Stimulated activated CD4-positive, alpha-beta T cell treated with anti-CD3 and anti-CD28 coated beads, TNF-alpha, amount 100 ng/mL, for 4 hours (primary cell): Measurements from ENCODE around the gene AQP1.

Source experiments
- DNase-seq, 3 experiments: peaks; one replicate each; pipeline ENCODE4 v3.0.0-alpha.2; 2020; ENCODE audit warnings: low read depth in 3 of 3

Gene AQP1

DNA sequence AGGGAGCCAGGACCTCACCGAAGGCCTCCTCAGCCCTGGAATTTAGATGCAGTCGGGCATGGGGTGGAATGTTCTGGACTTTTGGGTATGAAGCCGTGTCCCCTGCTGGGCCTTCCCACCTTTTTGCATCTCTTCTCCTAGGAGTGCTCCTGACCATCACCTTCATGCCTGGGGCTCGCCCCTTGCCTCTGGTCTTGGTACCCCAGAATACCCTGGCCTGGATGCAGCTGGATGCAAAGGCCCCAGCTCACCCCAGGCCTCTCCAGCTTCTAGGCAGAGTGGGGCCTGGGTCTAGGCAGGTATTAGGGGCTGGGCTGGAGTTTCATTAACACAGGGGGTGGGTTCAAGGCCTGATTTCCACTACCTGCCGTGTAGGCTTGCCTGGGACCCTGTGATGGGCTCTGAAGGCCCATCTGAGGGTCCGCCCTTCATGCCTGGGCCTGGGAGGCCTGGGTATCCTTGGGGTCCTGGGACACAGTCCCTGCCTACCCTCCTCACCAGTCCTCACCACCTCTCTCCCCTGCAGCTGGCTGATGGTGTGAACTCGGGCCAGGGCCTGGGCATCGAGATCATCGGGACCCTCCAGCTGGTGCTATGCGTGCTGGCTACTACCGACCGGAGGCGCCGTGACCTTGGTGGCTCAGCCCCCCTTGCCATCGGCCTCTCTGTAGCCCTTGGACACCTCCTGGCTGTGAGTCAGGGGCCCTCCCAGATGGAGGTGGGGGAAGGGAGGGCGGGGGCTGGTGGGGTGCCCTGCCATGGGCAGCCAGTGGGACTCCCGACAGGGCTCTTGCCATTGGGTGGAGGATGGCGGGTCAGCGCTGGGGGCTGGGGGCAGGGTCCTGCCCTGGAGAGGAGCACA, 10.1 kb downstream of the AQP1 start:
- DNase-seq = no peak

DNA sequence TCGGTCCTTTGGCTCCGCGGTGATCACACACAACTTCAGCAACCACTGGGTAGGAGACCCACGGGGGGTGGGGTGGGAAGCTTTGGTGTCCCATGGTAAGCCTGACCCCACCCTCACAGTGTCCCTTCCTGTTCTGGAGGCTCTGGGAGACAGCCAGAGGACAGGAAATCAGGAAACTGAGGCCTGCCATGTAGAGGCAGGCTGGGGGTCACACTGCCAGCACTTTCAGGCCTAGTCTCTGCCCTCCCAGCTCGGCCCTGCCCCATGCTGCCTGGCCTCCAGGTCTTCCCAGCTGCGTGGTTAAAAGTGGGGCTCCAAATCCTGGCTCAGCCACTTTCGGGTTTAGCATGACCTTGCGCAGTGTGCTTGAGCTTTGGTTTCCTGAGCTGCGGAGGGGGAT, 10.9 kb downstream of the AQP1 start:
- no peak for DNase-seq

DNA sequence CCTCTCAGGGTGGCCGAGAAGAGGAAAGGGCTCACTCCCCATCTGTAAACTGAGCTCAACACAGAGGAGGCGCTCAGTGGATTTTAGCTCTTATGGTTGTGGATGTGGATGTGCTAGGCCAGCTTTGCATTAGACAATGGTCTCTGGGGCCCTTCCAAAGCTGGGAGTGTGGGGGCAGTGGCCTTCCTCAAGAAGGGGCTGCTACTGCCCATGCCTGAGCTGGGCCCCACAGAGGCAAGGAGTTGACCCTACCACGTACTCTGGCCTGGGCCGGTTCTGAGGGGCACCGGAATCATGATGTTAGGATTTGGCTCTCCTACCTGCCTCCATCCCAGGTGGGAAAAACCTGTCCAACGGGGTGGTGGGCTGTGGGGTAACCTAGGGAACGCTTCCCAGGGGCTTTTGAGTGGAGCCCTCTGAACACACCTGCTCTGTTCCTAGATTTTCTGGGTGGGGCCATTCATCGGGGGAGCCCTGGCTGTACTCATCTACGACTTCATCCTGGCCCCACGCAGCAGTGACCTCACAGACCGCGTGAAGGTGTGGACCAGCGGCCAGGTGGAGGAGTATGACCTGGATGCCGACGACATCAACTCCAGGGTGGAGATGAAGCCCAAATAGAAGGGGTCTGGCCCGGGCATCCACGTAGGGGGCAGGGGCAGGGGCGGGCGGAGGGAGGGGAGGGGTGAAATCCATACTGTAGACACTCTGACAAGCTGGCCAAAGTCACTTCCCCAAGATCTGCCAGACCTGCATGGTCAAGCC, 11.5 kb downstream of the AQP1 start:
- DNase-seq = no peak

DNA sequence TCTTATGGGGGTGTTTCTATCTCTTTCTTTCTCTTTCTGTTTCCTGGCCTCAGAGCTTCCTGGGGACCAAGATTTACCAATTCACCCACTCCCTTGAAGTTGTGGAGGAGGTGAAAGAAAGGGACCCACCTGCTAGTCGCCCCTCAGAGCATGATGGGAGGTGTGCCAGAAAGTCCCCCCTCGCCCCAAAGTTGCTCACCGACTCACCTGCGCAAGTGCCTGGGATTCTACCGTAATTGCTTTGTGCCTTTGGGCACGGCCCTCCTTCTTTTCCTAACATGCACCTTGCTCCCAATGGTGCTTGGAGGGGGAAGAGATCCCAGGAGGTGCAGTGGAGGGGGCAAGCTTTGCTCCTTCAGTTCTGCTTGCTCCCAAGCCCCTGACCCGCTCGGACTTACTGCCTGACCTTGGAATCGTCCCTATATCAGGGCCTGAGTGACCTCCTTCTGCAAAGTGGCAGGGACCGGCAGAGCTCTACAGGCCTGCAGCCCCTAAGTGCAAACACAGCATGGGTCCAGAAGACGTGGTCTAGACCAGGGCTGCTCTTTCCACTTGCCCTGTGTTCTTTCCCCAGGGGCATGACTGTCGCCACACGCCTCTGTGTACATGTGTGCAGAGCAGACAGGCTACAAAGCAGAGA, 12.2 kb downstream of the AQP1 start:
- no peak for DNase-seq

DNA sequence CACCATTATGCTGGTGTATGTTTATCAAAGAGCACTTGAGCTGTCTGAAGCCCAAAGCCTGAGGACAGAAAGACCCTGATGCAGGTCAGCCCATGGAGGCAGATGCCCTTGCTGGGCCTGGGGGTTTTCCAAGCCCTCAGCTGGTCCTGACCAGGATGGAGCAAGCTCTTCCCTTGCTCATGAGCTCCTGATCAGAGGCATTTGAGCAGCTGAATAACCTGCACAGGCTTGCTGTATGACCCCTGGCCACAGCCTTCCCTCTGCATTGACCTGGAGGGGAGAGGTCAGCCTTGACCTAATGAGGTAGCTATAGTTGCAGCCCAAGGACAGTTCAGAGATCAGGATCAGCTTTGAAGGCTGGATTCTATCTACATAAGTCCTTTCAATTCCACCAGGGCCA, 13.0 kb downstream of the AQP1 start:
- DNase-seq = no peak

DNA sequence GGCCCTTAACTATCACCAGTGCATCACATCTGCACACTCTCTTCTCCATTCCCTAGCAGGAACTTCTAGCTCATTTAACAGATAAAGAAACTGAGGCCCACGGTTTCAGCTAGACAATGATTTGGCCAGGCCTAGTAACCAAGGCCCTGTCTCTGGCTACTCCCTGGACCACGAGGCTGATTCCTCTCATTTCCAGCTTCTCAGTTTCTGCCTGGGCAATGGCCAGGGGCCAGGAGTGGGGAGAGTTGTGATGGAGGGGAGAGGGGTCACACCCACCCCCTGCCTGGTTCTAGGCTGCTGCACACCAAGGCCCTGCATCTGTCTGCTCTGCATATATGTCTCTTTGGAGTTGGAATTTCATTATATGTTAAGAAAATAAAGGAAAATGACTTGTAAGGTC, 13.5 kb downstream of the AQP1 start:
- no peak for DNase-seq

DNA sequence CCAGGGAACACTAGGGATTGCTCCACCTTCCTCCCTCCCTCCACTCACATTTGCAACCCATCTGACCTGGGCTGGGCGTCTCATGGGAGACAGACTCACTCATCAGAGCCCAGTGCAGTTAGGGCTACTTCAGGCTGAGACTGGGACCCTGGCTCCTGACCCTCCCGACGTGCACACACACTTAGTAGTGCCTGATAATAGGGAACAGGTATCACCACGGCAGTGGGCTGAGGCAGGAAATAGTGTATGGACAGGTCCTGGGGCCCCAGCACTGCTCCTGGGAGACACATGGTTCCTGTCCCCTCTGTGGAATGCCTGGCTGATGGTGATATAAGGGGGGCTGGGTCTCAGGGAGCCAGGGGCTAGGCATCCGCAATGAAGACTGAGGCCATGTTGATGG, 14.3 kb downstream of the AQP1 start:
- DNase-seq = no peak

DNA sequence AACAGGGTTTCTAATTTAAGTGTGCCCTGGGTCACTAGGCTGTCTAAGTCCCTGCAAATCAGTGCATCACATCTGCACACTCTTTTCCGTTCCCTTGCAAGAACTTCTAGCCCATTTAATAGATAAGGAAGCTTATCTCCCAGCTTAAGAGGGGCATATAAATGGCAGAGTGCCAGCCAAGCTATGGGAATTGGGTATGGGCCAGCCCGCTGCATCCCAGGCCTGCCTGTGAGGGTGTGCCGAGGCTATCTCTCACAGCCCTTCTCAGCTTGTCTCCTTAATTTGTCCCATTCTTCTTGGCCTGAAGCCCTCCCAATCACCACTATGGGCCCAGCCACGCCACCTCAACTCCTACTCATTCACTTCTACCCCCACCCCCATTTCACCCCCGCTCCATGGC, 14.7 kb downstream of the AQP1 start:
- no peak for DNase-seq

DNA sequence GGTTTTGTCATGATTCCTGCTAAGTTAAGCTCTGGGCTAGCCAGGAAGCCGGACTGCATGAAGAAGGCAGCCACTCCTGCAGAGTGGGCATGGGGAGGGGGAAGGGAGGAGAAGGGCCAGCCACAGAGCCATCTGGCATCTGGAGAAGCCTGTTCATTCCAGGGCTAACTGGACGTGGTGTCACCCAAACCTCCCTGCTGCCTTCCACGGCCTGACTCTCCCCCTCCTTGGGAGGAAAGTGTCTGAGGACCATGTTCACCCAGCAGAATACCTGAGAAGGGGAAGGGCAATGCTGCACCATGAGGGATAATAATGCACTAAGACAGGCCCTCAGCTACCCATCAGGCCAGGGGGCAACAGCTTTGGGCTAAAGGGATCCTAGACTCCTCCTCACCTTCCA, 15.4 kb downstream of the AQP1 start:
- no peak for DNase-seq

DNA sequence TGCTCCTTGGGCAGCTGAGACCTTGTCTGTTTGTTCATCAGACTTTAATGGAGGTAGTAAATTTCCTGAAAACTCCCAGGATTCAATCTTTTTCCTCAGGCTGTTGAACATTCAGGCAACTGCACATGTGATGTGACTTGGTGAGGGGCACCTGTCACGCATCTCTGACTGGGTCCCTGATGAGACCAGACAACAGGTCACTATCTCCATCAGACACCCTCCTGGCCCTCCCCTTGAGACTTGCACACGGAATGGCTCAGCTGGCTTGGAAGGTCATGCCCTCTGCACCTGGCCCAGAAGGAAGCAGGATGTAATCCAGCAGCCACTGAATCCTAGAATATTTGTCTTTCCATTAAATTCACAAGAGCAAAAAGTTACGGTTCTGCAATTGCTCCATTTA, 15.9 kb downstream of the AQP1 start:
- DNase-seq = no peak

DNA sequence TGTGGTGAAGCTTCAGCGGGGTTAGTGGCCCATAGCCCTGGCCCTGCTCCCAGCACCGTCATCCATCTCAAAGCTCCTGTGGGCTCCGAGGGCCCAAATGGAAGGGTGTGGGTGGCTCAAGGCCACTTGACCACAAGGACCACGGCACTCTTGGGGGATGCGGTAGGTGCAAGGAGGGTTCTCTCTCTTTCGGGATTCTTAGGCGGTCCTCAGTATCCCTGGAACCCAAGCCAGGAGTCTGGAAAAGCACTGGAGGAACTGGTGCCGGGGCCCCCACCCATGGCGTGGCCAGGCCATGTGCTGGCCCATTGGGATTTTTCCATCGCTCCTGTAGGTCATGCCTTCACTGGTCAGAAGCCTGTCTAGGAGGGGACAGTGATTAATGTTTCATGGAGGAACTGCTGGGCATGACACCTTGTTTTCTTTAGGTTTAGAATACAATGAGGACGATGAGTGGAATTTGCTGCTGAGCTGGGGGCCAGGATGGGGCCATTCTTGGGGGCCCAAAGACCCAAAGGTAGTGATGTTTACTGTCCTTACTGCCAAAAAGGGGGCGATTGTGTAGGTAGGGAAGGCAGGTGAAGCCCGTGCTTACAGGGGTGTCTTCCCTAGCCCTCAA, 16.7 kb downstream of the AQP1 start:
- DNase-seq = no peak

DNA sequence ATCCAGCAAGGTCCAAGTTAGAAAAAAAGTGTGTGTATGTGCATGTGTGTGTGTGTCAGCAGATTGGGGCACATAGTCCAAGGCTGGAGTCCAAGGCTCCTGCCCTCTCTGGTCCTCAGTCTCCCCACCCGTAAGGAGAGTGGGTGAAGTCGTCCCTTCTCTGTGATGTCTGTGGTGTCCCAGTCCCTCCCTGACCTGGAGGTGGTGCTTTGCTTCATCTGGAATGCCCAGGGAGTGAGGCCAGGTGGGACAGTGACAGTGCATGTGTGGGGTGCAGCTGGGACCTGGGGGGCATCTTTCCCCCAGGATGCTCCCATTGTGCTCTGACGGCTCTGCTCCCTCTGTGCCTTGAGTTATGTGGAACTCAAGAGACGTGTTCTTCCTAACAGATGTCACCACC, 18.0 kb downstream of the AQP1 start:
- no peak for DNase-seq

DNA sequence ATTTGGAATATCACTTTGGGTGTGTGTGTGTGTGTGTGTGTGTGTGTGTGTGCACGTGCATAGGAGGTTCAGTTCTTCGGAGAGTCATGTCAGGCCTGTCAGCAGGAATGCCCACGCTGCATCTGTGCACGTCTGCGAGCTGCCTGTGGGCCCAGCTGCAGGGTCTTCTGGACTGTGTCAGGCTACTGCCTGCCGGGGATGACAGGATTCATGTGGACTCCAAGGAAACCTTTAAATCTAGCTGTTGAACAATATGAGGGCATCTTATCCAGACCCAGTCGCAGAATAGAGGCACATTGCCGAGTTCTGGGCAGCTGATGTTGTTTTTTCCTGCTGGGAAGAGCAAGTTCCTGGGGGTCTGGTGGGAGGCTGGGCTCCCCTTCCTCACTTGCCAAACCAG, 19.0 kb downstream of the AQP1 start:
- no peak for DNase-seq

DNA sequence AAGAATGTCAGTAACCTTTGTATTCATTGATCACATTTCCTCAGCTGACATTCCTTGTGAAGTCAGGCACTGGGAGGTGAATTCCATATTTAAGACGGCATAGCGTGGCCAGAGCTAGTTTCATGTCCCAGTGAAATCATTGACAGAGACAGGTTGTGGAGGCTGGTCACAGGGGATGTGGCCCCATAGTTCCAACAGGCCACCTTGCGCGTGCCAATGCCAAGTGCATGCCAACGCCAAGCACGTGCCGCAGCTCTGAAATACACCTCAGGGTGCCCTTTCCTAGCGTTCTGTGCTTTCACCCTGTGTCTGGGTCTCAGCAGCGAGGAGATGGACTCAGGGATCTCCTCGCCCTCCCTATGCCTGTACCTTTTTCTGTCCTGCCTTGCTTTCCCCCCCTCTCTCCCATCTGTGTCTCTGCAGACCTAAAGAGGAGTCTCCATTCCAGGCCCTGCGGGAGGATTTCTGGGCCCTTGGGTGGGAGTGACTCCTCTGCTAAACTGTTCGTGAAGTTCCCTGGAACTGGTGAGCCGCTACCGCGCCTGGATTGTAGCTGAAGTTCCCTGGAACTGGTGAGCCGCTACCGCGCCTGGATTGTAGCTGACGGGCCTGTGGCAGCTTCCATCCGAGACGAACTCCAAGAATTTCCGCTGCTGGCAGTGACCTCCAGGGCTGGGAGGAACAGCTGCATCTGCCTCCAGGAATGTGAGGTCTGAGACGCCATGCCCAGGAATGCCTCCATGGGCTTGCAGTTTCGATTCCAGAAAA, 19.7 kb downstream of the AQP1 start:
- no peak for DNase-seq

DNA sequence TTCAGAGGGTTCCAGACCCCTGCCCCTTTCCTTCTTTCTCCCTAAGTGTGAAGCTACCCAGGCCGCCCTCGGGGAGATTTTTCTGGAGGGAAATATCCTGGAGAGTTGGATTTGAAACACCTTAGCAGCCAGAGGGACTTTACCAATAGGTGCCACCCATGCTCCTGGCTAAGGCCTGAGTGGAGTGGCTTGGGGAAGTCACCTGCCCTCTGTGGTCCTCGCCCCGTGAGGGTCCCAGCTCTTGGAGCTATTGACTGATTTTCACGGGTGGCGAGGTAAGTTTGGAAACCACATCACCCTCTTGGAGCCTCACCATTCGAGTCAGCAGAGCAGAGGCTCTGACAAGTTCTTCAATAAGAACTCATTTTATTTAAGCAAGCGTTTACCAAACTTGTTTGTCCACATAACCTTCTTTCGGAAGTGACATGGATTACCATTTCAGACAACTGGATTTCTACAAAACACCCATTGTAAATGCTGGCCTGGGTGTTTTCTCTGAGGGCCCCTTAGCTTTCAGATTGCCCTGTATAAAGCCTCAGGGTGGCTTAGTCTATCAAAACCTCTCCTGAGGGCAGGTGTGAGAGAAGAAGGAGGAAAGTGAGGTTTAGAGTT, 20.4 kb downstream of the AQP1 start:
- DNase-seq = no peak

DNA sequence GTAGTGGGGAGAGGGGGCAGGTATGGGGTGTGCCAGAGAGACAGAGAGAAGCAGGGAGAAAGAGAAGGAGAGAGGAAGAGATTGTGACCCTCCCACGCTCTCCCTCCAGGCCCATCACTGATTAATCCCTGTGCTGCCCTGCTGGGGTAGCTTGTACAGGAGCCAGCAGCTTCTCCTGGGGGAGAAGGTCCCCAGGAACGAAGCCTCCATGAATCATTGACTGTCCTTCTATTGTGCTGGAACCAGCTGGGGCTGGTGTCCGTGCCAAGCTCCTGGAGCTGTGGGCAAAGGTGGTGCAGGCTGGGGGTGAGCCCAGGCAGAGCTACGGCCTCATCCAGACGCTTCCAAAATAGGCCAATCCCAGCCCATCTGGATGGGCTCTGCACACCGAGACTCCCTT, 20.9 kb downstream of the AQP1 start:
- DNase-seq = no peak

DNA sequence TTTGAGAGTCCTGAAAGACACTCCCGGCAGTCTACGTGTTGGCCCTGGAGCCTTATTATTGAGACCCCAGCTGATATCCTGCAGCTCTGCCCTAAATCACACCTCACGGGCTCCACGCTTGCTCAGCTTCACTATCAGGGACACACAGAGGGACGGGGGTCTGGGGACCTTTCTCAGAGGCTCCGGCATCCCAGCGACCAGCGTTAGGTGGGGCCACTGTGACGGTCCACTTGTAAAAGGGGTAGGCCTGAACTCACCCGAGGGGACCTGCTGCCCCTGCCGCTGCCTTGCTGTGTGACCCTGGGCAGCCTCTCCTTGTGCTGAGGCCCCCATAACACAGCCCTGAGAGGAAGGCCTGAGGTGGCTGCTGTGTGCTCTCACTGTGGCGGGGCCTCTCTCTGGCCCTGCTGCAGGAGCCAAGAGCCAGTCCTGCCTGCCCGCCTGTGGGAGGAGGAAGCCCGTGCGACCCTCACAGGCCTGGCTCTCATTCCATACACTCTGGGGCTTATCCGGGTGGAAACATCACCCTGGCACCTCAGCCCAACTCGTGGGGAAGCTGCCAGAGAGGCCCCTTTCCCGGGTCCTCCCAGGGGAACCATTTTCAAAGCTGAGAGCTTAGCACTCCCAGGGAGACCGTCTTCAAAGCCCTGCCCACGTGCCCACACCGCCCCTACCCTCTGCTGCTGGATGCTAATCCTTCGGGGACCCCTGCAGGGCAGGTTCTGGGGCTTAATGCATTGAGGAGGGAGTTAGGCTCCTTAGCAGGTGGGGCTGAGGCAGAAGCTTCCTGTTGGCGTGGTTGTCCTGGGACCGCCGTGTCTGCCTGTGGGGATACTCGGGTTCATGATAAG, 21.7 kb downstream of the AQP1 start:
- DNase-seq = no peak

DNA sequence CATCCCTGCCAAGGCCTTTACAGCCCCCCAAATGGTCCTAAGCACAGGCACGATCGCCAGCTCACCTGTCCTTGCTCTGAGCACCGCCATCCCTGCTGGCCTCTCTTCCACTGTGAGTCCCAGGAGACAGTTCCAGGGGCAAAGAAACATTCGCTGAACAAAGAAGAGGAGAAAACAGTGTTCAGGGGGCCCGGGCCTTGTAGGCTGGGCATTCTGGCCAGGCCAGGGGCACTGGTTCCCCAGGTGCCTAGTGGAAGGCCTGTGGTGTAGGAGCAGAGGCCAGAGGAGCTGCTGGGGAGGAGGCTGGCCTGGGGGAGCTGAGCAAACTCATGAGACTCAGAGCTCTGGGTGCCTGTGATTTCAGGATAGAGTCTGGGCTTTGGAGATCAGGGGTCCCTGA, 22.6 kb downstream of the AQP1 start:
- DNase-seq = no peak

DNA sequence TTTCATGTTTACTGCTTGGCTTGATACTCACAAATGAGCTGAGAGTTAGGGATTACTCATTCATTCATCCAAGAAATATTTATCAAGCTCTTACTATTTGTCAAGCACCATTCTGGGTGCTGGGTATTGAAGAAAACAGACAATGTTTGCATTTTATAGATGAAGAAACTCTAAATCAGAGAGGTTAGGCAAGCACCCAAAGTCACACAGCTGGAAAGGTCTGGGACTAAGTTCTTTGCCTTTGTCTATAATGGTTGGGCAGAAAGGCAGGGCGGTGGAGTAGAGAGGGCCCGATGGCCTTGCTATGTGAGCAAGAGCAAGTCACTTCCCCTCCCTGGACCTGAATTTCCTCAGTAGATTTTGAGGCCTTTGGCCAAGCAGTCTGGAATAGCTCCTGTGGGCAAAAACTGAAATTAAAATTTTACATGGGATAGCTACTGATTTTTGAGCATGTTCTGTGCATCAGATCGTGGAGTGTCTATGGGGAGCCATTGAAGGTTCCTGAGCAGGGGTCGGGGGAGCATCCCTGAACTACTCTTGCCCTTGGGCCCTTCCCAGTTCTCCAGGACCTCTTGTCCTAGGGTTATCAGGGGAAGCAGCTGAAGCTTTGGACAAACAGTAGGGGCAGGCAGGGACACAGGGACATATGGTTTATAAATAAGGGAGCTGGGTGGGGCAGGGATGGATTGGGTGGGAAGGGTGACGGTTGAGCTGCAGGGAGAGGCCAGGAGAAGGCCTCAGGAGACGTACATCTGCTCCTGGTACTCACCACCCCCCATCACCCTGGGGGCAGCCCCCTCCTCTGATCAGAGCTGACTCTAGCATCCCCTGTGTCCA, 23.3 kb downstream of the AQP1 start:
- DNase-seq = no peak

DNA sequence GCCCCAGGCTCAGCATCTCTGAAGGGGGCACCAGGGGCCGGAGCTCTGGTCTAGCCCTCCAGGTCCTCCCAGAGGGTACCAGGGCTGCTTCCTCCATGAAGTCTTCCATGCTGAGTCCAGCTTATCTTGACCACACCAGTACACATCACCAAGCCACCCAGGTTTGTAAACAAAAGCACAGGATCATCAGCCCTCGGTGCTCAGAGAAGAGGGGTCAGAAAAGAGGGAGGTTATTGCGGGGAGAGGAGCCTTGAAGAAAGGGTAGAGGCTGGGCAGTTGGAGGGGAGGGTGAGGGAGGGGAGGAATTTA, 23.9 kb downstream of the AQP1 start:
- DNase-seq = no peak
